ENCODE results near the gene CELF3.

The CELF3 gene

GRCh38 chr1:151720554-151720953 is 4.0 kb upstream of the CELF3 start:
- no peak for DNase-seq

- DNase-seq, result no peak
These were observed 3.5 kb upstream of the CELF3 start for GRCh38 chr1:151720125-151720524.

GRCh38 chr1:151718666-151719065 is 2.1 kb upstream of the CELF3 start:
- DNase-seq, result no peak

- no peak for DNase-seq
These were observed 1.4 kb upstream of the CELF3 start for GRCh38 chr1:151718011-151718431.

- no peak for DNase-seq
These were observed 219 bp downstream of the CELF3 start for GRCh38 chr1:151716405-151716762.

- no peak for DNase-seq
These were observed 738 bp downstream of the CELF3 start for GRCh38 chr1:151715726-151716404.

GRCh38 chr1:151714820-151715725 is 1.5 kb downstream of the CELF3 start:
- DNase-seq, result no peak

- DNase-seq, result no peak
These were observed 2.7 kb downstream of the CELF3 start for GRCh38 chr1:151713874-151714273.

- DNase-seq, result no peak
These were observed 3.6 kb downstream of the CELF3 start for GRCh38 chr1:151713044-151713443.

GRCh38 chr1:151711951-151712350 is 4.7 kb downstream of the CELF3 start:
- DNase-seq, result no peak

GRCh38 chr1:151711044-151711800 is 5.4 kb downstream of the CELF3 start:
- no peak for DNase-seq

GRCh38 chr1:151710187-151710840 is 6.3 kb downstream of the CELF3 start:
- DNase-seq, result no peak

GRCh38 chr1:151708891-151709290 is 7.7 kb downstream of the CELF3 start:
- no peak for DNase-seq

GRCh38 chr1:151707541-151708065 is 9.0 kb downstream of the CELF3 start:
- DNase-seq, result no peak

GRCh38 chr1:151706464-151707415 is 9.9 kb downstream of the CELF3 start:
- no peak for DNase-seq

GRCh38 chr1:151705753-151706463 is 10.7 kb downstream of the CELF3 start:
- no peak for DNase-seq

- DNase-seq, result no peak
These were observed 11.5 kb downstream of the CELF3 start for GRCh38 chr1:151705146-151705545.

- DNase-seq, result no peak
These were observed 12.4 kb downstream of the CELF3 start for GRCh38 chr1:151704246-151704645.

- no peak for DNase-seq
These were observed 12.8 kb downstream of the CELF3 start for GRCh38 chr1:151703813-151704212.

GRCh38 chr1:151702936-151703335 is 13.7 kb downstream of the CELF3 start:
- no peak for DNase-seq

GRCh38 chr1:151701515-151701914 is 15.1 kb downstream of the CELF3 start:
- DNase-seq, result no peak

Measured in activated naive CD4-positive, alpha-beta T cell (primary cell).